Measurements from ENCODE around the gene TXNRD2. TPM values are rescaled to one million over a fixed set of nuclear protein-coding genes. Genes with fewer than 3 reads are reported as not detected.

The TXNRD2 gene
- total RNA-seq, 1 experiment from 2014 or later: 19.7 TPM

- ATAC-seq: no peak
- peaks cover 20 to 21% of the 10 kb centered on the region in 2 experiments for H3K4me1 ChIP-seq (ENCODE audit: control insufficient read depth in 1 of 2, insufficient read depth in 2 of 2, low read length in 2 of 2)
- no peaks in the 10 kb centered on the region for H3K9me2 ChIP-seq (ENCODE audit: insufficient read depth)
- H3K27me3 ChIP-seq (ENCODE audit: insufficient read depth, low read length): no peaks in the 10 kb centered on the region
- H3K27ac ChIP-seq (ENCODE audit: low read depth, low read length): no peak overlapping the region
- H3K4me3 ChIP-seq (replicated peaks in 1 of 2; ENCODE audit: low read depth in 1 of 2, low read length in 2 of 2): no peak overlapping the region
- BruUV-seq (replicated peaks): no TSS peak
- TF ChIP-seq ELF1 (IDR thresholded peaks at IDR 0.05; ENCODE audit: borderline replicate concordance, low read depth): no peak
- intact Hi-C loops (cut with micrococcal nuclease): no loop called here
- no peak for DNase-seq (ENCODE audit: low read depth, low spot score)
- H3K36me3 ChIP-seq (ENCODE audit: control insufficient read depth in 1 of 2, insufficient read depth in 2 of 2, low read length in 2 of 2): 0 out of 4 replicates have a peak, but pooled peaks cover 0 to 10% of the 10 kb centered on the region in 2 experiments
- POLR2A ChIA-PET: no interaction called here
- peaks cover 0 to 4% of the 10 kb centered on the region in 2 experiments; a peak in 1 of 4 replicates for H3K9me3 ChIP-seq (ENCODE audit: control insufficient read depth in 1 of 2, insufficient read depth in 1 of 2, low read depth in 1 of 2, low read length in 2 of 2)
- peaks cover 17% of the 10 kb centered on the region; the same call in 1 of the 2 replicates for H3K79me2 ChIP-seq (ENCODE audit: insufficient read depth, low read length)
- CTCF ChIA-PET: no interaction called here
- RAD21 ChIA-PET (ENCODE audit: low non-redundant PET in 1 of 2, low total read pairs in 2 of 2, uncharacterized antibody in 2 of 2, unreplicated experiment in 2 of 2): no interaction called here
- H3K4me2 ChIP-seq (ENCODE audit: low read length): no peak overlapping the region
- H3K9ac ChIP-seq (ENCODE audit: low read length): no peak overlapping the region
- no peak overlapping the region for H2AFZ ChIP-seq (ENCODE audit: low read depth, low read length, poor library complexity, severe bottlenecking)
- no peaks in the 10 kb centered on the region for H4K20me1 ChIP-seq (ENCODE audit: insufficient read depth)
Measured at GRCh38 chr22:19844377-19845053, 97.1 kb downstream of the TXNRD2 start.

GRCh38 chr22:19843857-19844376 is 97.7 kb downstream of the TXNRD2 start:
- Histone ChIP-seq H3K9me2 (ENCODE audit: insufficient read depth) (no peaks in the 10 kb centered on the region), H2AFZ (ENCODE audit: low read depth, low read length, poor library complexity, severe bottlenecking) (no peak overlapping the region), H3K9ac (ENCODE audit: low read length) (no peak overlapping the region), H3K79me2 (ENCODE audit: insufficient read depth, low read length) (peaks cover 16% of the 10 kb centered on the region; the same call in 1 of the 2 replicates), H3K4me1 (ENCODE audit: control insufficient read depth in 1 of 2, insufficient read depth in 2 of 2, low read length in 2 of 2) (peaks cover 14 to 15% of the 10 kb centered on the region in 2 experiments), H3K27me3 (ENCODE audit: insufficient read depth, low read length) (no peaks in the 10 kb centered on the region), H4K20me1 (ENCODE audit: insufficient read depth) (no peaks in the 10 kb centered on the region), H3K4me2 (ENCODE audit: low read length) (no peak overlapping the region), H3K36me3 (ENCODE audit: control insufficient read depth in 1 of 2, insufficient read depth in 2 of 2, low read length in 2 of 2) (0 out of 4 replicates have a peak, but pooled peaks cover 0 to 10% of the 10 kb centered on the region in 2 experiments), H3K9me3 (ENCODE audit: control insufficient read depth in 1 of 2, insufficient read depth in 1 of 2, low read depth in 1 of 2, low read length in 2 of 2) (peaks cover 0 to 4% of the 10 kb centered on the region in 2 experiments; a peak in 1 of 4 replicates), H3K27ac (ENCODE audit: low read depth, low read length) (no peak overlapping the region), H3K4me3 (replicated peaks in 1 of 2; ENCODE audit: low read depth in 1 of 2, low read length in 2 of 2) (no peak overlapping the region)
- POLR2A ChIA-PET: no interaction called here
- ATAC-seq (no peak), DNase-seq (ENCODE audit: low read depth, low spot score) (no peak)
- intact Hi-C loops (cut with micrococcal nuclease): no loop called here
- TF ChIP-seq SP1 (IDR thresholded peaks at IDR 0.05; ENCODE audit: low read depth) (no peak), YY1 (IDR thresholded peaks at IDR 0.05; ENCODE audit: extremely low read depth, insufficient replicate concordance, low read depth, low read length) (no peak), FOSL1 (IDR thresholded peaks at IDR 0.05; ENCODE audit: low read depth) (no peak), TCF7L2 (IDR thresholded peaks at IDR 0.05; ENCODE audit: borderline replicate concordance, extremely low read depth, insufficient read depth, insufficient read length) (no peak), EZH2 (IDR thresholded peaks at IDR 0.05) (no peak)
- CTCF ChIA-PET: no interaction called here
- RAD21 ChIA-PET (ENCODE audit: low non-redundant PET in 1 of 2, low total read pairs in 2 of 2, uncharacterized antibody in 2 of 2, unreplicated experiment in 2 of 2): no interaction called here
- BruUV-seq (replicated peaks): no TSS peak

All from HCT116 (cell line).